ENCODE measurements around the gene EIF3B.
"Not testable (repeated sequence)": the region's sequence is repeated elsewhere in the genome, so short reads cannot be mapped to it uniquely, and the experiment has no call there.

The EIF3B gene

DNA sequence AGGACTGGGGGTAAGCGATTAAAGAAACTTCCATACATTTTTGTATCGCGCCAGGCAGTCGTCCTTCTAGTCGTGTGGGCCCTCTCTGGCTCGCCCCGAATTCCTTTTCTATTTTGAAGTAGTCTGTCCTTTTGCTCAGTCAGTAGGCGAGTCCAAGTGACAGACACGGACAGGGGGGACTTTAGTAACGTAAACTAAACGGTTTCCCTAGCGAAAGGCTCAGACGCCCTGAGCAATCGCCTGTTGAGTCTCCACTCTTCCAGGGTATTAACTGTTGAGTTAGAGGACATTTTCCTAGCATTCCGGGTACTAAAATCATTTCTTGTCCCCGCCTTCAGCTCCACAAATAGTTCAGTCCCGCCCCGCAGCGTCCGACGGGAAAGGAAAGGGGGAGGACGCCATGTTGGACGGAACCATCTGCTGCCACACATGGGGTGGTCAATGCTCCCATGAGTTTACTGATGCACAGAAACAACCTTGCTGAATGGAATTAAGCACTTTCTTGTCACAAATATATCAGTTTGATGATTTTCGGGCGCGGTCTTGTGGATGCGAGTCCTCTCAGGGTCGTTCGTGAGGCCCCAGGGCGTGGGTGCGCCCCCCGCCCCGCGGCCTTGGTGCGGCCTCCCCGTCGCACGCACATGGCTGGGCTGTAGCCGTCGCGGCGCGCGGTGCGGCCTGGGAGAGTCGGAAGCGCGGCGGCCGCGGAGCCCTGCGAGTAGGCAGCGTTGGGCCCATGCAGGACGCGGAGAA lies at the start of gene EIF3B:
Gene EIF3B (plus strand): TSS at position 642 of the 753 bp plus-strand sequence. CDS start 95 bp downstream, at position 737.
- TF ChIP-seq, protein P1, sequence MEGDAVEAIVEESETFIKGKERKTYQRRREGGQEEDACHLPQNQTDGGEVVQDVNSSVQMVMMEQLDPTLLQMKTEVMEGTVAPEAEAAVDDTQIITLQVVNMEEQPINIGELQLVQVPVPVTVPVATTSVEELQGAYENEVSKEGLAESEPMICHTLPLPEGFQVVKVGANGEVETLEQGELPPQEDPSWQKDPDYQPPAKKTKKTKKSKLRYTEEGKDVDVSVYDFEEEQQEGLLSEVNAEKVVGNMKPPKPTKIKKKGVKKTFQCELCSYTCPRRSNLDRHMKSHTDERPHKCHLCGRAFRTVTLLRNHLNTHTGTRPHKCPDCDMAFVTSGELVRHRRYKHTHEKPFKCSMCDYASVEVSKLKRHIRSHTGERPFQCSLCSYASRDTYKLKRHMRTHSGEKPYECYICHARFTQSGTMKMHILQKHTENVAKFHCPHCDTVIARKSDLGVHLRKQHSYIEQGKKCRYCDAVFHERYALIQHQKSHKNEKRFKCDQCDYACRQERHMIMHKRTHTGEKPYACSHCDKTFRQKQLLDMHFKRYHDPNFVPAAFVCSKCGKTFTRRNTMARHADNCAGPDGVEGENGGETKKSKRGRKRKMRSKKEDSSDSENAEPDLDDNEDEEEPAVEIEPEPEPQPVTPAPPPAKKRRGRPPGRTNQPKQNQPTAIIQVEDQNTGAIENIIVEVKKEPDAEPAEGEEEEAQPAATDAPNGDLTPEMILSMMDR (IDR thresholded peaks at IDR 0.05; ENCODE audit: low read depth, low read length), result no peak
- DNase-seq (ENCODE audit: extremely low read depth, low read depth), result peak; percentile 92

GRCh38 chr7:2305258-2305657 lies 49.4 kb upstream of the EIF3B start:
- not testable (repeated sequence) for DNase-seq (ENCODE audit: extremely low read depth, low read depth)

DNA sequence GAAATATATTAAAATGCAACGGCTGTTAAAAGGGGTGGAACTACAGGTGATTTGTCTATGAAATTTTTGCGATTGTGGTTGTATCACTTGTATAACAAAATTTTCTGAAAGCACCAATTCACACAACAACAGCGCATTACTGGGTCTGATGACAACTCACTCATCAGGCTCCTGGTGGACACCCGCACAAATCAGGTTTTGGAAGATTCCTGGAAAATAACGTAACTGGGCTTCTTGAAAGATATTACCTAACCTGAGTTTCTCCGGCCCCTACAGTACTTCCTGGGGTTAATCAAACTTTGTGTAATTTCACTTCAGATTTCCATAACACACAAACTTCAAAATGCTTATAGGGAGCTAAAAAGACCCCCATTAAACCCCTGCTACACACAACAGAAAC lies 47.9 kb upstream of the EIF3B start:
- TF ChIP-seq, protein P1 (IDR thresholded peaks at IDR 0.05; ENCODE audit: low read depth, low read length), result no peak
- DNase-seq (ENCODE audit: extremely low read depth, low read depth), result no peak

- DNase-seq (ENCODE audit: extremely low read depth, low read depth), result no peak
- TF ChIP-seq, protein P1 (IDR thresholded peaks at IDR 0.05; ENCODE audit: low read depth, low read length), result no peak
These were observed 46.9 kb upstream of the EIF3B start for GRCh38 chr7:2307690-2308107.

- DNase-seq (ENCODE audit: extremely low read depth, low read depth), result no peak
- TF ChIP-seq, protein P1 (IDR thresholded peaks at IDR 0.05; ENCODE audit: low read depth, low read length), result no peak
These were observed 44.7 kb upstream of the EIF3B start for GRCh38 chr7:2309889-2310331.

DNA sequence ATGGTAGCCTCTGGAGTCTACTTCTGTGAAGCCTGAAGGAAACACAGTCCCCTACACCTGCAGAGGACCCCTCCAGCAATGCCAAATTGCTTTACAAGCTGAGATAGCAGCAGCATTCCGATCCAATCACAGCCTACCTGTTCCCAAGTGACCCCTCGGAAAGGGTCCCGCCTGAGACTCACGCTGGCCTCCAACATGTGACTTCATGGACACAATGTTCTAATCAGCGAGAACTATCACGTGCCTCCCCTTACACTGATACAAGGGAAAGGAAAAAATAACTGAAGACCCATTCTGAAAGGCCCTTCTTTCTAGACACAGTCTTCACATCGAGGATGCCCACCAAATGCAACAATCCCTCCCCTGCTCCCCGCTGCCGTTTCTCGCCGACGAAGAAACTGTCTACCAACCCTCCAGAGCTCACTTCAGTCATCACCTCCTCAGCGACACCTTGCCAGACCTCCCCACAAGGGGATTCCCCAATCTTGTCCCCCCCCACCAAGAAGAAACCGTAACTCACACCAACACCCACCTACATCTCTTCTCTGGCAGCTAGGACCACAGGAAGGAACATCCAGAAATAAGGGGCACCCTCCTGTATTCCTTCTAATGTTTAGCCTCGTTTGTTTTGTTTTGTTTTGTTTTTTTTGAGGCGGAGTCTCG lies 42.2 kb upstream of the EIF3B start:
- no peak for DNase-seq (ENCODE audit: extremely low read depth, low read depth)
- TF ChIP-seq, protein P1 (IDR thresholded peaks at IDR 0.05; ENCODE audit: low read depth, low read length), result no peak

- TF ChIP-seq, protein P1 (IDR thresholded peaks at IDR 0.05; ENCODE audit: low read depth, low read length), result no peak
These were observed 41.0 kb upstream of the EIF3B start for GRCh38 chr7:2313450-2314208.

More at GRCh38 chr7:2313450-2314208, 41.0 kb upstream of the EIF3B start:
- DNase-seq (ENCODE audit: extremely low read depth, low read depth), result no peak
